Endothelial cell of umbilical vein (primary cell): ENCODE data around the gene PILRB.
"Not testable (repeated sequence)": the region's sequence is repeated elsewhere in the genome, so short reads cannot be mapped to it uniquely, and the experiment has no call there.

ENCODE experiments used
- CTCF ChIP-seq, 2 donors: IDR thresholded peaks; 1 replicate in 1 of 2; 2 replicates in 1 of 2; pipeline ENCODE4 v1.5.1; 2011; ENCODE audit warnings: low read length in 2 of 2, mild to moderate bottlenecking in 2 of 2, moderate library complexity in 2 of 2, control low read depth in 1 of 2, inconsistent platforms in 1 of 2, low read depth in 1 of 2; ENCODE audit not compliant: insufficient read depth in 1 of 2; ENCODE audit errors: extremely low read depth in 1 of 2
- POLR2A ChIP-seq: IDR thresholded peaks from 2 replicates; pipeline ENCODE4 v1.6.1; 2012; ENCODE audit warnings: low read depth, mild to moderate bottlenecking, control low read depth, low read length

- not testable (repeated sequence) for TF ChIP-seq POLR2A; CTCF (IDR thresholded peaks at IDR 0.05; ENCODE audit: extremely low read depth in 1 of 2, insufficient read depth in 1 of 2, low read depth in 1 of 2, low read length in 2 of 2)
Observed at GRCh38 chr7:100352230-100352781, 5.6 kb upstream of the PILRB start.
